Kidney glomerular epithelial cell (primary cell): ENCODE measurements around the gene JPH3.
A peak's percentile ranks its signal among the peaks of the same experiment; 100 is the strongest.
"Not testable (repeated sequence)": the region's sequence is repeated elsewhere in the genome, so short reads cannot be mapped to it uniquely, and the experiment has no call there.

ENCODE experiments used
- DNase-seq: peaks from one replicate; lab custom pipeline; 2025; lab: John Stamatoyannopoulos, UW

Gene JPH3

DNA sequence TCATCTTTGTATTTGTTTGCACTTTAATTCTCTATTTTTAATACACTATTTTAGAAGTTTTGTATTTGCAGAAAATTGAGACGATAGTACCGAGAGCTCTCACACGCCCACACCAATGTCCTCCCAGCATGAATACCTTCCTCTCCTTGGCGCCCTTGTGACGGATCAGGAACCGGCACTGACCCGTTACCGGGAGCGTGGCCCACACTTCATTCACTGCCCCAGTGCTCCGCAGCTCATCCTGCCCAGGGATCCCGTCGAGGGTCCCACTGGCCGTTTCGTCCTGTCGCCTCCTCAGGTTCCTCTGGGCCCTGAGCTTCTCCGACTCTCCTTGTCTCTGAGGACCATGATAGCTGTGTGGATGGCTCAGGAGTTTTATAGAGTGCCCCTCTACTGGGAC is 112.9 kb downstream of the JPH3 start:
- no peak for DNase-seq

DNA sequence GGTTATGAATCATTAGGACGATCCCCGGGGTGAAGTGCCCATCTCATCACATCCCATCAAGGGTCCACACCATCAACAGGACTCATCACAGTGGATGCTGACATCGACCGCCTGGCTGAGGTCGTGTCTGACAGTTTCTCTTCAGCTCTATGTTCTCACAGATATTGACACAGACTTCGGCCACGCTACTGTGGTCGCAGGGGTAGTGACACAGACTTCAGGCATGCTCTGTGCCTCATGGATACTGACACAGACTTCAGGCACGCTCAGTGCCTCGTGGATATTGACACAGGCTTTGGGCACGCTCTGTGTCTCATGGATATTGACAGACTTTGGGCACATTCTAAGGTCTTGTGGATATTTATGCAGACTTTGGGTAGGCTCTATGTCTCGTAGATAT is 113.3 kb downstream of the JPH3 start:
- no peak for DNase-seq

DNA sequence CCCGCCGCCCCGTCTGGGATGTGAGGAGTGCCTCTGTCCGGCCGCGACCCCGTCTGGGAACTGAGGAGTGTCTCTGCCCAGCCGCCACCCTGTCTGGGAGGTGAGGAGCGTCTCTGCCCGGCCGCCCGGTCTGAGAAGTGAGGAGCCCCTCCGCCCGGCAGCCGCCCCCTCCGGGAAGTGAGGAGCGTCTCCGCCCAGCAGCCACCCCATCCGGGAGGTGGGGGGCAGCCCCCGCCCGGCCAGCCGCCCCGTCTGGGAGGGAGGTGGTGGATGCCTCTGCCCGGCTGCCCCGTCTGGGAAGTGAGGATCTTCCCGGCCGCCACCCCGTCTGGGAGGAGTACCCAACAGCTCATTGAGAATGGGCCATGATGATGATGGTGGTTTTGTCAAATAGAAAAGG is 116.5 kb downstream of the JPH3 start:
- not testable (repeated sequence) for DNase-seq

DNA sequence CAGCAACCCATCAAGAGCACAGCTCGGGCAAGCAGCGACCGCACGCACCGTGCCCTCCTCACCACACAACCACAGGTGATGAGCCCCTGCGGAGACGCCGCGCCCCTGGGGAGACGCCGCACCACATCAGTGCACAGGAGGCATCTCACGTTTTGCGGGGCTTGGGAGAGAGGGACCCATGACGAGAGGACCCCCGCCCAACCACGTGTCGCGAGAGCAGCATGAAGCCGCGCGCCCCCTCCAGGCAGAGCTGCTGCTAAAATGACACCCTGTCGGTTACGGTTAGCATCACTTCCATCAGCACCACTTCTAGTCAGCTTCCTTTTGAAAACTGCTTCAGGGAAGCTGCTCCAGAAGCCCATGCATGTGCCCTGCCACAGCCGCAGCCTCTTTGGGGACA is 118.1 kb downstream of the JPH3 start:
- no peak for DNase-seq

- DNase-seq: no peak
Observed at GRCh38 chr16:87721622-87722585, 119.6 kb downstream of the JPH3 start.

DNA sequence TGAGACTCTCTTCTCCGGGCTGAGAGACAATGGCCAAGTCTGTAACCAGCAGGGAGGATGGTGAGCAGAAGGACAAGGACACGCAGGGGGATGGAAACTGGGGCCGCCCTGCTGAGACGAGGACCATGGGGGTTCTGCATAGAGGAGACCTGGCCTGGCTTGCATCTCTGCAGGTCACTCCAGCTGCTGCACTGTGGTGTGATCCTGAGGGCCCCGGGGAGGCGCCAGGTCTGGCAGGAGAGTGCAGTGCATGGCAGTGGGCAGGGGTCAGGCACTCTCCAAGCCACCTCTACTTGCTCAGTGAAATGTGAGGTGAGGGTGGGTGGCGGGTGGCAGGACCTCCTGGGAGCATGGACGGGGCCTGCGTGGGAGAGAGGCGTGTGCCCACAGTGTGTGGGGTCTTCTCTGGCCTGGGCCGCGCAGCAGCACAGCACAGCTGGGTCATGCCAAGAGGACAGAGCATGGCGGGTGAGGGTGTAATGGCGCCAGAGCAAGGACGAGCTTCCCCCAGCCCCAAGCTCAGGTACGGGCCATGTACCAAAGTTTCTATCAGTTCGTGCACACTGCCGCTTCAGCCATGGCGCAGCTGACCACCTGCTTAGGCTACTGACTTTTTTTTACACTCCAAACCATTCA is 120.4 kb downstream of the JPH3 start:
- DNase-seq: no peak

DNA sequence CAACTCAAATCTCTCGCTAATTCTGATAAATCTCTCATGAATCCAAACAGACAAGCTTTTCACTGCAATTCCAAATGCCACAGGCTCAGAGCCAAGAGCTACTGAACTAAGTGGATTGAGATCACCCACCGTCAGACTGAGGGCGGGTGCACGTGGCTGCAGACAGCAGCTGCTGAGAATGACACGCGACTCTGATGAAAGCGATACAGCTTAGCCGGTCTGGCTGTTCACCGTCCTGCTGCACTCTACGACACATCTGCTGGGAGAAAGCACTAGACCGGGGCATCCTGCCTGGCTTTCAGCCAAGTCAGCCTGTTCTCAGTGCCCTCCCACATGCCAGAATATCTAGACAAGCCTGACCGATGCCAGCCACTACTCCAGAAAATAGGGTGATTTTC is 120.9 kb downstream of the JPH3 start:
- peak; percentile 98 for DNase-seq

DNA sequence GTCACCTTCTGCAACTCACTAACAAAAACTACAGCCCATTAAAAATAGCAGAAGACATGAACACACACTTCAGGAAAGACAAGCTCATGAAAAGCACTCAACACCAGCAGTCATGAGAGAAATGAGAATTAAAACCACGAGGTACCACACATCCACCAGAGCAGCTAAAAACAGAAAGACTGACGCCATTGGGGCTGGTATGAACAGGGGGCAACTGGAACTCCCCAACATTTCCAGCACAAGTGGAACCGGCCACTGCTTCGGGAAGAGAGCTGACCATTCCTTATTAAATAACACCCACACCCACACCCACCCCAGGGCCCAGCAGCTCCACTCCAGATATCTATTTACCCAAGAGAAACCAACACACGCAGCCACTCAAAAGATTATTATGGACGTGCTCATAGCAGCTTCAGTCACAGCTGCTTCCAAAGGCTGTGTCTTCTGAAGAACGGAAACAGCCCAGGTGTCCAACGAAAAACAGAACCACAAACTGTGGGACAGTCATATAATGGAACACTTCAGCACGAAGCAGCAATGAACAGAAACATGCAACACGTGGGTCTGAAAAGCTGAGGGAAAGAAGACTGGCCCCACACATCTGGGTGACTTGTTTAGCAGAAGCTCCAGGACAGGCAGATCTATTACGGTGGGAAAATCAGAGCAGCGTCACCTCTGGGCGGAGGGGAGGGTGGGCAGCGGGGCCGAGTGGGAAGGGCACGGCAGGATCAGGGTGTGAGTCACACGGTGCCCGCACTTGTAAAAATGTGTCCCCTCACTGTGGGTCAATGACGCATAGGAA is 122.4 kb downstream of the JPH3 start:
- no peak for DNase-seq

- DNase-seq: no peak
Observed at GRCh38 chr16:87725596-87726235, 123.4 kb downstream of the JPH3 start.

- not testable (repeated sequence) for DNase-seq
Observed at GRCh38 chr16:87726577-87726976, 124.3 kb downstream of the JPH3 start.

- DNase-seq: no peak
Observed at GRCh38 chr16:87727346-87727745, 125.0 kb downstream of the JPH3 start.

GRCh38 chr16:87728026-87728425 is 125.7 kb downstream of the JPH3 start:
- no peak for DNase-seq

- DNase-seq: no peak
Observed at GRCh38 chr16:87729266-87729954, 127.1 kb downstream of the JPH3 start.

- no peak for DNase-seq
Observed at GRCh38 chr16:87731607-87732006, 129.3 kb downstream of the JPH3 start.

DNA sequence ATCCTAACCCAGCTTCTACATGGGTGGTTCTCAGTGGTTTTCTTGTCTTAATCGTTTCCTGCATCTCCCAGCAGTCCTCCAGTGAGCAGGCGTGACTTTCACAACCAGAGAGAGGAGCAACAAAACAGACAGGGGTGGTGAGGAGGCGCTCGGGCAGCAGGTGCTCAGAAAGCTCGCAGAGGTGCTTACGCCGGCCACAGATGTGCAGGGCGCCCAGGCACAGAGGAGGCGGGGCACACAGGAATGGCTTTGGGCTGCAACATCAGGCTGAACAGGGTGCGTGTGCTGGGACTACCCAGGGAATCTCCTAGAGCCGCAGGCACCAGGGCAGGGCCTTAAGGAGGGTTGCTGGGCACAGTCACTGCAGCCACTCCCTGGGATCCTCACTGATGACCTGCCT is 130.9 kb downstream of the JPH3 start:
- no peak for DNase-seq

DNA sequence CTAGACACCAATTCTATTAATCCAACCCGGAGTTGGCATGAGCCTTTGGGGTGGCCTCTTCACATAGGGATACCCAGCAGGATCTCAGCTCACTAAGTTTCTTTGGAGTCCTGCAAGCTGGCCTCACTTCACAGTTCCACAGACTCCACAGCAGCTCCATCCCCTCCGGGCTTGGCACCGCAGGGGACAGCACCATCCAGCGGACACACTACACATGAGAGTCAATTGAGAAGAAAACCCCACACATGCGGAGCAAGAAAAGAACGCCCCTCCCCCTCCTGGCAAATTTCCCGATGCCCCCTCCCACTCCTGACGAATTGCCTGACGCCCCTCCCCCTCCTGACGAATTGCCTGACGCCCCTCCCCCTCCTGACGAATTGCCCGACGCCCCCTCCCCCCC is 132.3 kb downstream of the JPH3 start:
- DNase-seq: no peak

- no peak for DNase-seq
Observed at GRCh38 chr16:87735270-87736007, 133.1 kb downstream of the JPH3 start.

- no peak for DNase-seq
Observed at GRCh38 chr16:87736008-87736382, 133.7 kb downstream of the JPH3 start.

- no peak for DNase-seq
Observed at GRCh38 chr16:87739801-87740200, 137.5 kb downstream of the JPH3 start.

GRCh38 chr16:87740441-87740840 is 138.1 kb downstream of the JPH3 start:
- DNase-seq: no peak

- no peak for DNase-seq
Observed at GRCh38 chr16:87740909-87741424, 138.7 kb downstream of the JPH3 start.
